Retinal pigment epithelial cell (primary cell): ENCODE measurements around the gene INSIG1.

Source experiments
- DNase-seq: peaks from one replicate; pipeline ENCODE4 v3.0.0-alpha.2; 2010; ENCODE audit warnings: low read depth
- H3K4me3 ChIP-seq: 2 replicates; pipeline ENCODE4 v1.5.1; 2011; ENCODE audit warnings: mild to moderate bottlenecking, low read length, control low read depth, moderate library complexity
- CTCF ChIP-seq: conservative IDR thresholded peaks from 2 replicates; pipeline ENCODE4 v1.5.1; 2011; ENCODE audit warnings: low read depth, low read length, control low read depth, inconsistent platforms

INSIG1 gene

GRCh38 chr7:155280446-155281397, 17.0 kb upstream of the INSIG1 start:
- no peak overlapping the region for H3K4me3 ChIP-seq
- no peak for DNase-seq
- TF ChIP-seq CTCF = no peak

- DNase-seq = no peak
- no peak overlapping the region for H3K4me3 ChIP-seq
- no peak for TF ChIP-seq CTCF
These were observed 16.2 kb upstream of the INSIG1 start for GRCh38 chr7:155281398-155281969.

GRCh38 chr7:155282671-155283070, 15.0 kb upstream of the INSIG1 start:
- no peak for DNase-seq
- TF ChIP-seq CTCF = no peak
- no peak overlapping the region for H3K4me3 ChIP-seq

DNA sequence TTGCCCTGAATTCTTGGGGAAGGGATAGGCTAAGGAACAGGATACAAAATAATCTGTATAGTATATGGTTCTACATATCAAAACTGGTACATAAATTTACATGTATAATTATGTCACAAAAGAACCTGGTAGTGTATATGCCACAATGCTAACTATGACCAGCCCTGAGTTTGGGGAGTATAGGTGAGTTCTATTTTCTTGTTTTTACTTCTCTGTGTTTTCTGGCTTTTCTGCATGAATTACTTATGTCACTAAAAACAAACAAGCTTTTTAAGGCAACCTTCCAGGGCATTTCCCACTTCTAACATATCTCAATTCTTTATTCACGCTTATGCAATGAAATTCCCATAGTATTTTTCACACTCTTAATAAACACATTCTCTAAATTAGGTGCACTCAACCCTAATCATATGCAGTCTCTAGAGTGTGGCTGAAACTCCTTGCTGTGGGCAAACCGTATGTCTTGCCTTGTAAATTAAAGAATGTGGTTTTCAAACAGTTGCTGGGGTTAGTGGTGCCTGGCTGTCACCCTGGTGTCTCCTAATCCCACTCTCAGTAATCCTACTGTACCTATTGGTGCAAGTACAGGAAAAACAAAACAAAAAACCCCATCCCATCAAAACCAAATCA, 14.0 kb upstream of the INSIG1 start:
- no peak for DNase-seq
- TF ChIP-seq CTCF = no peak
- H3K4me3 ChIP-seq = no peak overlapping the region

- H3K4me3 ChIP-seq = no peak overlapping the region
- no peak for TF ChIP-seq CTCF
- no peak for DNase-seq
These were observed 13.0 kb upstream of the INSIG1 start for GRCh38 chr7:155284496-155285274.

- DNase-seq = no peak
- H3K4me3 ChIP-seq = no peak overlapping the region
- TF ChIP-seq CTCF = no peak
These were observed 12.3 kb upstream of the INSIG1 start for GRCh38 chr7:155285423-155285822.
